ENCODE results near the gene ITFG1.
"Not testable (repeated sequence)": the region's sequence is repeated elsewhere in the genome, so short reads cannot be mapped to it uniquely, and the experiment has no call there.

ITFG1 gene

GRCh38 chr16:47374629-47375028, 86.2 kb downstream of the ITFG1 start:
- no peak for DNase-seq (ENCODE audit: low spot score)
- TF ChIP-seq CTCF (IDR thresholded peaks at IDR 0.05; ENCODE audit: extremely low read depth, missing control alignments), result no peak

- no peak for DNase-seq (ENCODE audit: low spot score)
- no peak for TF ChIP-seq CTCF (IDR thresholded peaks at IDR 0.05; ENCODE audit: extremely low read depth, missing control alignments)
Observed at GRCh38 chr16:47371271-47372014, 89.4 kb downstream of the ITFG1 start.

GRCh38 chr16:47370536-47370935, 90.3 kb downstream of the ITFG1 start:
- DNase-seq (ENCODE audit: low spot score), result no peak
- TF ChIP-seq CTCF (IDR thresholded peaks at IDR 0.05; ENCODE audit: extremely low read depth, missing control alignments), result no peak

- TF ChIP-seq CTCF (IDR thresholded peaks at IDR 0.05; ENCODE audit: extremely low read depth, missing control alignments), result no peak
- DNase-seq (ENCODE audit: low spot score), result no peak
Observed at GRCh38 chr16:47366228-47366627, 94.6 kb downstream of the ITFG1 start.

GRCh38 chr16:47363761-47364160, 97.1 kb downstream of the ITFG1 start:
- DNase-seq (ENCODE audit: low spot score), result no peak

GRCh38 chr16:47359478-47359877, 101.4 kb downstream of the ITFG1 start:
- no peak for DNase-seq (ENCODE audit: low spot score)
- no peak for TF ChIP-seq CTCF (IDR thresholded peaks at IDR 0.05; ENCODE audit: extremely low read depth, missing control alignments)

More at GRCh38 chr16:47363761-47364160, 97.1 kb downstream of the ITFG1 start:
- TF ChIP-seq CTCF (IDR thresholded peaks at IDR 0.05; ENCODE audit: extremely low read depth, missing control alignments), result no peak

GRCh38 chr16:47358816-47359215, 102.0 kb downstream of the ITFG1 start:
- no peak for TF ChIP-seq CTCF (IDR thresholded peaks at IDR 0.05; ENCODE audit: extremely low read depth, missing control alignments)
- DNase-seq (ENCODE audit: low spot score), result no peak

GRCh38 chr16:47349029-47349428, 111.8 kb downstream of the ITFG1 start:
- DNase-seq (ENCODE audit: low spot score), result not testable (repeated sequence)

GRCh38 chr16:47347021-47347696, 113.7 kb downstream of the ITFG1 start:
- not testable (repeated sequence) for DNase-seq (ENCODE audit: low spot score)

Data from GM20000 (cell line).